Ecto neural progenitor cell (in vitro differentiated cells): ENCODE data around the gene CSNK1D.
"Not testable (repeated sequence)": the region's sequence is repeated elsewhere in the genome, so short reads cannot be mapped to it uniquely, and the experiment has no call there.

Experiments
- DNase-seq: peaks from one replicate; pipeline ENCODE4 v3.0.0-alpha.2; 2018; ENCODE audit warnings: low spot score

CSNK1D gene

DNA sequence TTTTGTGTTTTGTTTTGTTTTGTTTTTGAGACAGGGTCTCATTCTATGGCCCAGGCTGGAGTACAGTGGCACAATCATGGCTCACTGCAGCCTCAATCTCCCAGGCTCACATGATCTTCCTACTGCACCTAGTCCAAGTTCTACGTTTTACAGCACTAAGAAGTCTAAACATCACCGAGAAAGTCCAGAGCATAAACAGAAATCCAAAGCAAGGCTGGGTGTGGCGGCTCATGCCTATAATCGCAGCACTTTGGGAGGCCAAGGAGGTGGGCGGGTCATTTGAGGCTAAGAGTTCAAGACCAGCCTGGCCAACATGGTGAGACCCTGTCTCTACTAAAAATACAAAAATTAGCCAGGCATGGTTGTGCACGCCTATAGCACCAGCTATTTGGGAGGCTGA is 80.5 kb downstream of the CSNK1D start:
- not testable (repeated sequence) for DNase-seq
